Activated naive CD8-positive, alpha-beta T cell treated with anti-CD3 and anti-CD28 coated beads for 36 hours (primary cell): ENCODE results near the gene SH3YL1. TPM values are rescaled to one million over a fixed set of nuclear protein-coding genes. Genes with fewer than 3 reads are reported as not detected.

Experiments
- DNase-seq: peaks from one replicate; pipeline ENCODE4 v3.0.0; 2021
- H3K27ac Mint-ChIP-seq: one replicate; pipeline ENCODE4 v1.8.0; 2022; ENCODE audit warnings: mild to moderate bottlenecking, moderate library complexity, mixed read lengths
- H3K27me3 Mint-ChIP-seq: one replicate; pipeline ENCODE4 v1.8.0; 2022; ENCODE audit warnings: mild to moderate bottlenecking, mixed read lengths
- H3K36me3 Mint-ChIP-seq: one replicate; pipeline ENCODE4 v1.8.0; 2021; ENCODE audit warnings: mild to moderate bottlenecking, mixed read lengths
- H3K4me1 Mint-ChIP-seq: one replicate; pipeline ENCODE4 v1.8.0; 2021; ENCODE audit warnings: mixed read lengths
- H3K4me3 Mint-ChIP-seq: one replicate; pipeline ENCODE4 v1.8.0; 2022; ENCODE audit warnings: mild to moderate bottlenecking, moderate library complexity, mixed read lengths
- H3K9me3 Mint-ChIP-seq: one replicate; pipeline ENCODE4 v1.8.0; 2022; ENCODE audit warnings: mixed read lengths
- total RNA-seq, 2 experiments: library from RNA; stranded (reverse); gene quantifications; one replicate each; pipeline ENCODE4 v1.2.3, GENCODE V29; 2021

SH3YL1 gene
- total RNA-seq, 2 experiments from 2014 or later = 15.8 to 17.9 TPM

- Mint-ChIP-seq H3K36me3 (peaks cover 2% of the 10 kb centered on the region), H3K9me3 (peaks cover 3% of the 10 kb centered on the region), H3K4me3 (no peak overlapping the region), H3K27ac (no peak overlapping the region), H3K4me1 (peaks cover 10% of the 10 kb centered on the region), H3K27me3 (no peaks in the 10 kb centered on the region)
- DNase-seq = no peak
Measured at GRCh38 chr2:199041-199966, 64.5 kb downstream of the SH3YL1 start.

- Mint-ChIP-seq H3K4me3 (no peak overlapping the region), H3K36me3 (no peaks in the 10 kb centered on the region), H3K4me1 (peaks cover 4% of the 10 kb centered on the region), H3K27me3 (no peaks in the 10 kb centered on the region), H3K27ac (no peak overlapping the region), H3K9me3 (no peaks in the 10 kb centered on the region)
- DNase-seq = no peak
Measured at GRCh38 chr2:196406-196805, 67.4 kb downstream of the SH3YL1 start.

- Mint-ChIP-seq H3K4me1 (peaks cover 4% of the 10 kb centered on the region), H3K36me3 (no peaks in the 10 kb centered on the region), H3K9me3 (no peaks in the 10 kb centered on the region), H3K27me3 (no peaks in the 10 kb centered on the region), H3K4me3 (no peak overlapping the region), H3K27ac (no peak overlapping the region)
- no peak for DNase-seq
Measured at GRCh38 chr2:195932-196331, 67.9 kb downstream of the SH3YL1 start.

- DNase-seq = no peak
- Mint-ChIP-seq H3K36me3 (no peaks in the 10 kb centered on the region), H3K4me3 (no peak overlapping the region), H3K27ac (no peak overlapping the region), H3K4me1 (peaks cover 6% of the 10 kb centered on the region), H3K27me3 (no peaks in the 10 kb centered on the region), H3K9me3 (peaks cover 3% of the 10 kb centered on the region)
Measured at GRCh38 chr2:193141-193671, 70.6 kb downstream of the SH3YL1 start.

GRCh38 chr2:191311-192190, 72.3 kb downstream of the SH3YL1 start:
- H3K9me3 Mint-ChIP-seq = peaks cover 8% of the 10 kb centered on the region
- no peaks in the 10 kb centered on the region for H3K27me3 Mint-ChIP-seq
- H3K4me1 Mint-ChIP-seq = peaks cover 6% of the 10 kb centered on the region
- H3K4me3 Mint-ChIP-seq = no peak overlapping the region
- no peak overlapping the region for H3K27ac Mint-ChIP-seq
- DNase-seq = no peak
- H3K36me3 Mint-ChIP-seq = peaks cover 5% of the 10 kb centered on the region

GRCh38 chr2:187825-188224, 76.0 kb downstream of the SH3YL1 start:
- Mint-ChIP-seq H3K27me3 (no peaks in the 10 kb centered on the region), H3K4me3 (no peak overlapping the region), H3K4me1 (peaks cover 12% of the 10 kb centered on the region), H3K27ac (no peak overlapping the region), H3K9me3 (peaks cover 23% of the 10 kb centered on the region), H3K36me3 (peaks cover 11% of the 10 kb centered on the region)
- DNase-seq = no peak

GRCh38 chr2:185221-185620, 78.6 kb downstream of the SH3YL1 start:
- no peak for DNase-seq
- Mint-ChIP-seq H3K4me1 (peaks cover 9% of the 10 kb centered on the region), H3K9me3 (peaks cover 25% of the 10 kb centered on the region), H3K4me3 (no peak overlapping the region), H3K27ac (no peak overlapping the region), H3K27me3 (no peaks in the 10 kb centered on the region), H3K36me3 (peaks cover 12% of the 10 kb centered on the region)

GRCh38 chr2:184695-185094, 79.1 kb downstream of the SH3YL1 start:
- Mint-ChIP-seq H3K36me3 (peaks cover 12% of the 10 kb centered on the region), H3K4me3 (no peak overlapping the region), H3K9me3 (peaks cover 25% of the 10 kb centered on the region), H3K27me3 (no peaks in the 10 kb centered on the region), H3K4me1 (peaks cover 12% of the 10 kb centered on the region), H3K27ac (no peak overlapping the region)
- DNase-seq = no peak

- peaks cover 12% of the 10 kb centered on the region for H3K36me3 Mint-ChIP-seq
- no peak for DNase-seq
- H3K27me3 Mint-ChIP-seq = no peaks in the 10 kb centered on the region
- peaks cover 16% of the 10 kb centered on the region for H3K4me1 Mint-ChIP-seq
- no peak overlapping the region for H3K4me3 Mint-ChIP-seq
- H3K9me3 Mint-ChIP-seq = peaks cover 20% of the 10 kb centered on the region
- H3K27ac Mint-ChIP-seq = no peak overlapping the region
Measured at GRCh38 chr2:182509-183122, 81.2 kb downstream of the SH3YL1 start.

- peaks cover 17% of the 10 kb centered on the region for H3K9me3 Mint-ChIP-seq
- H3K27me3 Mint-ChIP-seq = no peaks in the 10 kb centered on the region
- no peak overlapping the region for H3K27ac Mint-ChIP-seq
- H3K4me1 Mint-ChIP-seq = peaks cover 38% of the 10 kb centered on the region
- no peak for DNase-seq
- peaks cover 6% of the 10 kb centered on the region for H3K36me3 Mint-ChIP-seq
- no peak overlapping the region for H3K4me3 Mint-ChIP-seq
Measured at GRCh38 chr2:180311-180710, 83.5 kb downstream of the SH3YL1 start.

- H3K4me1 Mint-ChIP-seq = peaks cover 39% of the 10 kb centered on the region
- peaks cover 15% of the 10 kb centered on the region for H3K9me3 Mint-ChIP-seq
- no peak for DNase-seq
- H3K27me3 Mint-ChIP-seq = no peaks in the 10 kb centered on the region
- H3K36me3 Mint-ChIP-seq = peaks cover 4% of the 10 kb centered on the region
- H3K27ac Mint-ChIP-seq = no peak overlapping the region
- H3K4me3 Mint-ChIP-seq = no peak overlapping the region
Measured at GRCh38 chr2:179886-180285, 83.9 kb downstream of the SH3YL1 start.

GRCh38 chr2:177733-178132, 86.1 kb downstream of the SH3YL1 start:
- Mint-ChIP-seq H3K36me3 (no peaks in the 10 kb centered on the region), H3K27ac (no peak overlapping the region), H3K4me1 (peaks cover 34% of the 10 kb centered on the region), H3K9me3 (peaks cover 1% of the 10 kb centered on the region), H3K4me3 (no peak overlapping the region), H3K27me3 (no peaks in the 10 kb centered on the region)
- DNase-seq = no peak

- no peaks in the 10 kb centered on the region for H3K36me3 Mint-ChIP-seq
- no peak overlapping the region for H3K27ac Mint-ChIP-seq
- H3K4me3 Mint-ChIP-seq = no peak overlapping the region
Measured at GRCh38 chr2:176917-177316, 86.9 kb downstream of the SH3YL1 start.

GRCh38 chr2:175880-176820, 87.7 kb downstream of the SH3YL1 start:
- peak overlapping the region; percentile 53 for H3K4me3 Mint-ChIP-seq
- no peaks in the 10 kb centered on the region for H3K36me3 Mint-ChIP-seq
- H3K4me1 Mint-ChIP-seq = peaks cover 34% of the 10 kb centered on the region
- no peak overlapping the region for H3K27ac Mint-ChIP-seq
- DNase-seq = peak; percentile 26
- peaks cover 1% of the 10 kb centered on the region for H3K9me3 Mint-ChIP-seq
- H3K27me3 Mint-ChIP-seq = no peaks in the 10 kb centered on the region

More at GRCh38 chr2:176917-177316, 86.9 kb downstream of the SH3YL1 start:
- Mint-ChIP-seq H3K9me3 (peaks cover 1% of the 10 kb centered on the region), H3K27me3 (no peaks in the 10 kb centered on the region), H3K4me1 (peaks cover 34% of the 10 kb centered on the region)
- no peak for DNase-seq
